Right lobe of liver (tissue), 6 donors: ENCODE measurements around the gene VILL. TPM values are rescaled to one million over a fixed set of nuclear protein-coding genes. Genes with fewer than 3 reads are reported as not detected.

Experiments used
- ATAC-seq, 4 donors: fragments of 200-7000 bp; cut with Tn5 transposase; one replicate each; pipeline ENCODE4 v1.9.1; 2020; ENCODE audit warnings: mild to moderate bottlenecking in 4 of 4, moderate library complexity in 4 of 4
- DNase-seq, 3 donors: peaks; one replicate each; pipeline ENCODE4 v3.0.0-alpha.2; 2020
- H3K27ac ChIP-seq, 3 donors: fragments of 200-600 bp; one replicate each; pipeline ENCODE4 v1.8.0; 2022
- H3K27me3 ChIP-seq, 2 donors: fragments of 200-600 bp; one replicate each; pipeline ENCODE4 v1.8.0; 2022
- H3K36me3 ChIP-seq, 4 donors: fragments of 200-600 bp; sonication (generic) in 1 of 4; one replicate each; pipeline versions ENCODE4 v1.5.1 to v1.8.0; 2017 to 2022; ENCODE audit warnings: control low read depth in 1 of 4
- H3K4me1 ChIP-seq, 4 donors: fragments of 200-600 bp; sonication (generic) in 1 of 4; one replicate each; pipeline versions ENCODE4 v1.5.1 to v1.8.0; 2017 to 2022; ENCODE audit warnings: control low read depth in 1 of 4
- H3K4me3 ChIP-seq, 3 donors: fragments of 200-600 bp; one replicate each; pipeline ENCODE4 v1.8.0; 2022
- H3K9me3 ChIP-seq, 4 donors: fragments of 200-600 bp; sonication (generic) in 1 of 4; one replicate each; pipeline versions ENCODE4 v1.5.1 to v1.8.0; 2017 to 2022; ENCODE audit warnings: control low read depth in 1 of 4
- POLR2A ChIP-seq: fragments of 450-650 bp; IDR thresholded peaks from one replicate; pipeline ENCODE4 v1.6.1; 2017; ENCODE audit warnings: antibody characterized with exemption, mild to moderate bottlenecking
- WGBS: methylation state at CpG from one replicate; pipeline ENCODE4 v1.1.6; 2018; ENCODE audit warnings: low coverage, low lambda C conversion rate; ENCODE audit not compliant: insufficient coverage; ENCODE audit errors: missing lambda C conversion rate; 5-methylcytosine and 5-hydroxymethylcytosine counted together
- intact Hi-C, 2 donors: fragments of 100-400 bp; cut with DNase I; formaldehyde crosslinking; loops; one replicate each; pipeline versions ENCODE4 v1.11.2 to v1.14.1; 2022
- total RNA-seq, 6 experiments: library from RNA; depleted of rRNA in 2 of 6; stranded (reverse); fragments of >200 nt in 2 of 6; fragmentation: NEBNext Ultra II Directional in 3 of 6; extraction: Animal tissue kit (Norgen Biotek cat#: 25700) in 3 of 6; gene quantifications; one replicate each; pipeline versions ENCODE4 v1.1.0 to v1.2.4, GENCODE V29; 2016 to 2023
- TF ChIP-seq, protein P1 (sequence below), 4 donors: fragments of 200-600 bp in 3 of 4; fragments of 450-650 bp in 1 of 4; IDR thresholded peaks; one replicate each; pipeline versions ENCODE4 v1.5.1 to v1.8.0; 2016 to 2022; ENCODE audit warnings: antibody characterized with exemption in 4 of 4, mild to moderate bottlenecking in 2 of 4
- donor health status: DM: no; HTN: yes; CAD: no.
- donor health status: DM: no; HTN: no; CAD: no.
- donor health status: DM: no; HTN: no; CAD: no.
- donor health status: DM: no; HTN: yes; CAD: no.
- donor health status: DM: no; HTN: yes; CAD: no.

VILL gene
- total RNA-seq, 6 experiments from 2014 or later: 0.25 to 1.5 (median 0.97) TPM

DNA sequence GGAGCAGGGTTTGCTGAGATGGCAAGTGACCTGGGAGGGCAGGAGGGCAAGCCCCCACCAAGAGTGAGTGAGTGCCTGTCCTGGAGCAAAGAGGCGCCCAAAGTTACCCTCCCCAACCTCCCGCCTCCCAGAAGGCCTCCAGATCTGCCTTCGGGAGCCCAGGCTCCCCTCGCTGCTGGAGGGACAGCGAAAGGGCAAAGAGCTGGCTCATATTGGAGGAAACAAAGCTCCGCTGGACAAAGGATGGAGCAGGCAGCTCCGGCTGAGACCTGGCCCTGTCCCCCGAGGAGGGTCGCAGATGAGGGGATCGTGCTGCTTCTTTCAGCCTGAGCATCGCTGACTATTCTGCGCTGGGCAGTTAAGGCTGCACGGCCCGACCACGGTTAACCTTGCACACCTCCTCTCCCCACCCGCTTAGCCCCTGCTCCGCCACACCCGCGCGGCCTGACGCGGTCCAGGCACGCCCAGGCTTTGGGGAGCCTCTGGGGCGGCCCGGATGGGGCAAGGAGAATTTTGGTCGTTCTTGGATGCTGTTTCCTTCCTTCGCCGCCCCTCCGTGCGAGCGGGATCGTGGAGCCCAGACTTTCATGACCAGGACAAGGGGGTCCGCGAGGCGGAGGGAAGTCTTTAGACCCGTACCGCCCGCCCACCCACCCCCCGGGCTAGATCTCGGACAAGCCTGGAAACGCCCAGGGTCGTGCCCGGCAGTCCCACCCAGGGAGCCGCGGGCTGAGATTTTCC is 38.2 kb downstream of the VILL start:
- intact Hi-C loops: no loop called here
- no peaks in the 10 kb centered on the region for H3K9me3 ChIP-seq
- peak overlapping the region in 2 of 3 donors; percentile 26 to 40 for H3K27ac ChIP-seq
- peak overlapping the region; percentile 39 to 55 (median 39) for H3K4me3 ChIP-seq
- TF ChIP-seq, protein P1, sequence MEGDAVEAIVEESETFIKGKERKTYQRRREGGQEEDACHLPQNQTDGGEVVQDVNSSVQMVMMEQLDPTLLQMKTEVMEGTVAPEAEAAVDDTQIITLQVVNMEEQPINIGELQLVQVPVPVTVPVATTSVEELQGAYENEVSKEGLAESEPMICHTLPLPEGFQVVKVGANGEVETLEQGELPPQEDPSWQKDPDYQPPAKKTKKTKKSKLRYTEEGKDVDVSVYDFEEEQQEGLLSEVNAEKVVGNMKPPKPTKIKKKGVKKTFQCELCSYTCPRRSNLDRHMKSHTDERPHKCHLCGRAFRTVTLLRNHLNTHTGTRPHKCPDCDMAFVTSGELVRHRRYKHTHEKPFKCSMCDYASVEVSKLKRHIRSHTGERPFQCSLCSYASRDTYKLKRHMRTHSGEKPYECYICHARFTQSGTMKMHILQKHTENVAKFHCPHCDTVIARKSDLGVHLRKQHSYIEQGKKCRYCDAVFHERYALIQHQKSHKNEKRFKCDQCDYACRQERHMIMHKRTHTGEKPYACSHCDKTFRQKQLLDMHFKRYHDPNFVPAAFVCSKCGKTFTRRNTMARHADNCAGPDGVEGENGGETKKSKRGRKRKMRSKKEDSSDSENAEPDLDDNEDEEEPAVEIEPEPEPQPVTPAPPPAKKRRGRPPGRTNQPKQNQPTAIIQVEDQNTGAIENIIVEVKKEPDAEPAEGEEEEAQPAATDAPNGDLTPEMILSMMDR (IDR thresholded peaks at IDR 0.05): no peak
- TF ChIP-seq POLR2A: no peak
- H3K4me1 ChIP-seq: peaks cover 0 to 15% (median 3%) of the 10 kb centered on the region in 4 donors
- no peaks in the 10 kb centered on the region for H3K36me3 ChIP-seq
- WGBS: 8% methylated on average over 5 of the region's 45 CpGs
- H3K27me3 ChIP-seq: no peaks in the 10 kb centered on the region
- DNase-seq: peak in 1 of 3 donors; percentile 41
- ATAC-seq: no peak

DNA sequence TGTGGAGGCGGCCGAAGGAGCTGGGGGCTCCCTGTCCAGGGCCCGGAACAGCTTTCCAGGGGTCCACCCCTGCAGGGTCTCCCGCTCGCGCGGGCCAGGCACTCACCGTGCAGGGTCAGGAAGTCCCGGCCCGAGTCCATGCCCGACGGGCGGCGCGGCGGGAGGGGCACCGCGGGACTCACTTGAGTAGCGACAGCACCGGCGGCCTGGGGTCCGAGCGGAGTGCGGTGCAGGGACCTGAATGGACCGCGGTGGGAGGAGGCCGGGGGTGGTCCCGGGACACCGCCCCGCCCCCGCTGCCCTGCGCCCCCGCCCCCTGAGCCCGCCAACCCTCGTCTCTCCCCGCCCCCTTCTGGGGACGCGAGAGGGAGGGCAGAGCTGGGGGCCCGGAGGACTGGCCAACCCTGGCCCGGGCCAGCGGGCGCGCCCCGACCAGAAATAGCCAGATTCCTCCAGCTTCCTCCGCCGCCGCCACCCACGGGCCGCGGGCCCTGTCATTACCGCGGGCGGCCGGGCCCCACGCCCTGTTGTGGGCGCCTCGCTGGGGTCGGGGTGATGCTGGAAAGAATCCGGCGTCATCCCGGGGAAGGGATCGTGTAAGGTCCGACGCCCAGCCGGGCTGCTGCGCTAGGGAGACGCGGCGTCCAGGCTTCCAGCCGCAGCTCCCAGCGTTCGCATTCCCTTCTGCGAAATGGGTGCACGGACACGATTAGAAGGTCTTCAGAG is 39.0 kb downstream of the VILL start, which contains the start of gene PLCD1:
PLCD1 (minus strand) TSS at position 243 of the 726 bp plus-strand sequence; CDS start at position 140, 103 bp downstream.
- DNase-seq: peak; percentile 73 to 77 (median 75)
- Histone ChIP-seq H3K27ac (peak within 1 kb of the TSS; percentile 29 to 60 (median 40)), H3K36me3 (no peaks in the 10 kb centered on the region), H3K4me1 (peaks cover 0 to 15% (median 3%) of the 10 kb centered on the region in 4 donors), H3K27me3 (no peaks in the 10 kb centered on the region), H3K4me3 (peak within 1 kb of the TSS; percentile 39 to 55 (median 39)), H3K9me3 (no peaks in the 10 kb centered on the region)
- 0% methylated on average over 6 of the region's 75 CpGs for WGBS
- TF ChIP-seq, protein P1 (IDR thresholded peaks at IDR 0.05): no peak
- TF ChIP-seq POLR2A: no peak
- ATAC-seq: peak; percentile 18 to 25 (median 23)
- intact Hi-C loops: no loop called here

DNA sequence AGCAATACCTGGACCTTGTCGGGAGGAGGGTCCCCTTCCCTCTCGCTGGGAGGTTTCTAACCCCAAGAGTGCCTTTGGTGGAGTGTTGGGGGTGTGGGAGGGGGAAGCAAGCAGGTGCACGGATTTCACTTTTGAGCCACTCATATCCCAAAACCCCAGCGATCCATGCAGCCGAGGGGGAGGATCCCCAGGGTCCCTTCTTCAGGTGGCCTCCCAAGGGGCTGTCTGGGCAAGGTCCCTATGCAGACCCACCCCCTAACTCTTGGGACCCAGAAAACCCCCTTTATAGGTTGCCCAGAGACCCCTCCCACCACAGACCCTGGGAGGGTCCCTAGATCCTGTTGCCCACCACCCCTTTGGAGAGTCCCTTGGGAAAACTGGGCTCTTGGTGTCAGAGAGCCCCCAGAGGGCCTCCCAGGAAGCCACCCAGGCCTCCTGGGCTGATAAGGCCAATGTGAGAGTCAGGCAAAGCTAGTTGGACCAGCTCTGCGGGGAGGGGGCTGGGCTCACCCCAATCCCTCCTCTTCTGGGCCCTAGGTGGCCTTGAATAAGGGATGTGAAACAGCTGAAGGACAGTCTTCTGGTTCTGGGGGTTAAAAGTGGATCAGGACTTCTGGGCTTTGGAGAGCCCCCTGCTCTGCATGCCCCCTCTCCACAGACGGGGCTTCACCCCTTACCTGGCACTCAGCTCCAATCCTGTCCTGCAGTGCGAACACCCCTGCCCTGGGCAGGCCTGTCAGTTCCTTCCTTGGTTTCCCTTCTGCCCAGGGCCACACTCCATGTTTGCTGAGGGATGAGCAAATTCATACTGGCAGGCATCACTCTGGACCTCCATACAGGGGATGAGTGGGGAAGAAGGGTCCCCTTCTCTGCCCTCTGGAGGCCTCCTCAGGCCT is 39.8 kb downstream of the VILL start:
- Histone ChIP-seq H3K4me3 (peak overlapping the region; percentile 39 to 55 (median 39)), H3K9me3 (no peaks in the 10 kb centered on the region), H3K27ac (peak overlapping the region in 2 of 3 donors; percentile 29 to 60), H3K4me1 (peaks cover 0 to 15% (median 3%) of the 10 kb centered on the region in 4 donors), H3K27me3 (no peaks in the 10 kb centered on the region), H3K36me3 (no peaks in the 10 kb centered on the region)
- intact Hi-C loops: no loop called here
- DNase-seq (peak in 1 of 3 donors; percentile 36), ATAC-seq (no peak)
- WGBS: 18% methylated on average over 2 of the region's 8 CpGs
- no peak for TF ChIP-seq POLR2A
- TF ChIP-seq, protein P1 (IDR thresholded peaks at IDR 0.05): no peak
